ENCODE results near the gene RASGEF1B. TPM values are rescaled to one million over a fixed set of nuclear protein-coding genes. Genes with fewer than 3 reads are reported as not detected.

The RASGEF1B gene
- total and polyA plus RNA-seq, 2 experiments from 2014 or later, result 29.1 to 53.4 TPM

DNA sequence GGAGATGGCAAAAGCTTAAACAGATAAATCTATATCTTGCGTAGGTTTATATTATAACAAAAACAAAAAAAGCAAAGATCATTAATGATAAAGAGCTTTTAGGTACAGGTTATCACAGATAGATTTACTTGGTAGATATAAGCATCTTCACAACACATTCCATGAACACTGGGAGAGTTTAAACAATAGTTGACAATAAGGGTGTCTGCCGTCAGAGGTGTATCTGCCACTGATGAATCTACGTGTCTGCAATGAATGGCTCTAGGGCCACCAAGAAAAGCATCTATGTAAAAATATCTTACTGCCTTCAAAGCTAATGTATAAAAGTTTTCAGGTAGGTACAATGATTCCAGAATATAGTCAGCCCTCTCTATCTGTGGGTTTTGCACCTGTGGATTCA, 43.7 kb downstream of the RASGEF1B start:
- no peaks in the 10 kb centered on the region for H3K36me3 ChIP-seq (replicated peaks; ENCODE audit: insufficient read depth, low read depth)
- H3K4me2 ChIP-seq, result no peak overlapping the region
- TF ChIP-seq EZH2 (IDR thresholded peaks at IDR 0.05; ENCODE audit: borderline replicate concordance) (no peak), EZH2phosphoT487 (IDR thresholded peaks at IDR 0.05; ENCODE audit: low read depth, severe bottlenecking, unreplicated experiment) (no peak)
- TF ChIP-seq, protein P1, sequence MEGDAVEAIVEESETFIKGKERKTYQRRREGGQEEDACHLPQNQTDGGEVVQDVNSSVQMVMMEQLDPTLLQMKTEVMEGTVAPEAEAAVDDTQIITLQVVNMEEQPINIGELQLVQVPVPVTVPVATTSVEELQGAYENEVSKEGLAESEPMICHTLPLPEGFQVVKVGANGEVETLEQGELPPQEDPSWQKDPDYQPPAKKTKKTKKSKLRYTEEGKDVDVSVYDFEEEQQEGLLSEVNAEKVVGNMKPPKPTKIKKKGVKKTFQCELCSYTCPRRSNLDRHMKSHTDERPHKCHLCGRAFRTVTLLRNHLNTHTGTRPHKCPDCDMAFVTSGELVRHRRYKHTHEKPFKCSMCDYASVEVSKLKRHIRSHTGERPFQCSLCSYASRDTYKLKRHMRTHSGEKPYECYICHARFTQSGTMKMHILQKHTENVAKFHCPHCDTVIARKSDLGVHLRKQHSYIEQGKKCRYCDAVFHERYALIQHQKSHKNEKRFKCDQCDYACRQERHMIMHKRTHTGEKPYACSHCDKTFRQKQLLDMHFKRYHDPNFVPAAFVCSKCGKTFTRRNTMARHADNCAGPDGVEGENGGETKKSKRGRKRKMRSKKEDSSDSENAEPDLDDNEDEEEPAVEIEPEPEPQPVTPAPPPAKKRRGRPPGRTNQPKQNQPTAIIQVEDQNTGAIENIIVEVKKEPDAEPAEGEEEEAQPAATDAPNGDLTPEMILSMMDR (IDR thresholded peaks at IDR 0.05; ENCODE audit: poor library complexity), result no peak
- no peaks in the 10 kb centered on the region for H3K27me3 ChIP-seq
- no peaks in the 10 kb centered on the region for H3K79me2 ChIP-seq
- WGBS (ENCODE audit: low lambda C conversion rate, missing lambda C conversion rate), result 73% methylated on average over 3 of the region's 3 CpGs
- DNase-seq (ENCODE audit: low spot score), result no peak
- H2AFZ ChIP-seq, result no peak overlapping the region
- no peaks in the 10 kb centered on the region for H3K9me2 ChIP-seq (replicated peaks; ENCODE audit: insufficient read depth)
- no peak overlapping the region for H3K4me3 ChIP-seq
- no peak overlapping the region for H3K27ac ChIP-seq
- no peaks in the 10 kb centered on the region for H4K20me1 ChIP-seq (ENCODE audit: insufficient read depth, poor library complexity, severe bottlenecking)
- H3K4me1 ChIP-seq (ENCODE audit: insufficient read depth), result peaks cover 10% of the 10 kb centered on the region
- H3K9me3 ChIP-seq (ENCODE audit: low read depth), result no peaks in the 10 kb centered on the region

DNA sequence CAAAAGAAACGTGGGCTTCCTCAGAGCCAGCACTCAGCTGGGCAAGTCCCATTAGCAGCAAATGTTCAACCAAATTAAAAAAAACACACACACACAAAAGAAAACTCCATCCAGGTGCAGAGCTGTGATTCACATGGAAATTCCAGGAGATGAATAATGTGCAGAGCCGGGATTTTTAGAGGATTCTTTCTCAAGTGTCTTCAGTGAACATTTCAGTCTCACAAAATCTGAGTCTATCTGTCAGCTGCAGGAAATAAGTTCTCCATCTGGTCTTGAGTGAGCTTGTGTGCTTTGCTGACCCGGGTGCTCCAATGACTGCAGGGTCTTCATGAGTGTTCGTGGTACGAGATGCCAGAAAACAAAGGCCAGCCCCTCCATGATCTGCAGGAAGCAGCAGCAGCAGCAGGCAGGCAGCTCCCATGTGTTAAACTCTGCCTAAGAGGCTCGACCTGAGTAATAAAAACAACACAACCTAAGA, 44.3 kb downstream of the RASGEF1B start:
- no peak overlapping the region for H3K4me2 ChIP-seq
- no peaks in the 10 kb centered on the region for H3K9me2 ChIP-seq (replicated peaks; ENCODE audit: insufficient read depth)

DNA sequence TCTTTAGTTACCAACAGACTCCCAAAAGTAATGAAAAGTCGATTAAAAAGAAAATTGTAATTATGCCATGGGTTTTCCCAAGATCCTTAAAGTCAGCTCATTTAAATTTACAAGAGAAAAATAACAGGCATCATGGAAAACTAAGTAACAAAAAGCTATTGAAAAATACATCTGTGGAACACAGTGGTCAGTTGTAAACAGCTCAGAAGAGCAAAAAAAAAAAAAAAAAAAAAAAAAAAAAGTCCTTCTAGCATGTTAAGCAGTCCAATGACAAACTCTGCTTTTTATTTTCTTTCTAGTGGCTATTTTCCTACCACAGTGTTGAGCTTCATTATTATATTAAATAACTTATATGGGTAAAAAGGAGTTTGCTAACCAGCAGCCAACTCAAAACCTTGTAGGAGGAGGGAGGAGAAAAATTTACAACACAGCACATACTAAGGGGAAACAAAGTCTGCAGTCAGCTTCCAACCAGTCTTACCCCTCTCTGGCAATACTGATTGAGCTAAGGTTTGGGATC, 44.9 kb downstream of the RASGEF1B start:
- Histone ChIP-seq H3K79me2 (no peaks in the 10 kb centered on the region), H3K4me1 (ENCODE audit: insufficient read depth) (peaks cover 10% of the 10 kb centered on the region), H2AFZ (no peak overlapping the region), H3K36me3 (replicated peaks; ENCODE audit: insufficient read depth, low read depth) (no peaks in the 10 kb centered on the region), H4K20me1 (ENCODE audit: insufficient read depth, poor library complexity, severe bottlenecking) (no peaks in the 10 kb centered on the region), H3K9me3 (ENCODE audit: low read depth) (no peaks in the 10 kb centered on the region), H3K4me3 (no peak overlapping the region), H3K4me2 (no peak overlapping the region), H3K27me3 (no peaks in the 10 kb centered on the region), H3K9me2 (replicated peaks; ENCODE audit: insufficient read depth) (no peaks in the 10 kb centered on the region), H3K27ac (no peak overlapping the region)
- no peak for DNase-seq (ENCODE audit: low spot score)
- WGBS (ENCODE audit: low lambda C conversion rate, missing lambda C conversion rate), result 85% methylated on average over 1 of the region's 1 CpG
- TF ChIP-seq EZH2phosphoT487 (IDR thresholded peaks at IDR 0.05; ENCODE audit: low read depth, severe bottlenecking, unreplicated experiment), result no peak
- no peak for TF ChIP-seq EZH2 (IDR thresholded peaks at IDR 0.05; ENCODE audit: borderline replicate concordance)
- TF ChIP-seq, protein P1 (IDR thresholded peaks at IDR 0.05; ENCODE audit: poor library complexity), result no peak

More for the DNA sequence above, 44.3 kb downstream of the RASGEF1B start:
- peaks cover 10% of the 10 kb centered on the region for H3K4me1 ChIP-seq (ENCODE audit: insufficient read depth)
- no peaks in the 10 kb centered on the region for H3K36me3 ChIP-seq (replicated peaks; ENCODE audit: insufficient read depth, low read depth)
- TF ChIP-seq EZH2 (IDR thresholded peaks at IDR 0.05; ENCODE audit: borderline replicate concordance), result no peak
- TF ChIP-seq EZH2phosphoT487 (IDR thresholded peaks at IDR 0.05; ENCODE audit: low read depth, severe bottlenecking, unreplicated experiment), result no peak
- TF ChIP-seq, protein P1 (IDR thresholded peaks at IDR 0.05; ENCODE audit: poor library complexity), result no peak
- H3K4me3 ChIP-seq, result no peak overlapping the region
- no peak overlapping the region for H3K27ac ChIP-seq
- DNase-seq (ENCODE audit: low spot score), result no peak
- no peaks in the 10 kb centered on the region for H3K79me2 ChIP-seq
- 43% methylated on average over 6 of the region's 6 CpGs for whole genome bisulfite sequencing (ENCODE audit: low lambda C conversion rate, missing lambda C conversion rate)
- H4K20me1 ChIP-seq (ENCODE audit: insufficient read depth, poor library complexity, severe bottlenecking), result no peaks in the 10 kb centered on the region
- H3K9me3 ChIP-seq (ENCODE audit: low read depth), result no peaks in the 10 kb centered on the region
- H3K27me3 ChIP-seq, result no peaks in the 10 kb centered on the region
- H2AFZ ChIP-seq, result no peak overlapping the region
